ENCODE results near the gene MAPRE3. TPM values are rescaled to one million over a fixed set of nuclear protein-coding genes. Genes with fewer than 3 reads are reported as not detected.

Gene MAPRE3
- total RNA-seq, 4 donors from 2014 or later, result 16.6 to 26.4 (median 19.7) TPM

DNA sequence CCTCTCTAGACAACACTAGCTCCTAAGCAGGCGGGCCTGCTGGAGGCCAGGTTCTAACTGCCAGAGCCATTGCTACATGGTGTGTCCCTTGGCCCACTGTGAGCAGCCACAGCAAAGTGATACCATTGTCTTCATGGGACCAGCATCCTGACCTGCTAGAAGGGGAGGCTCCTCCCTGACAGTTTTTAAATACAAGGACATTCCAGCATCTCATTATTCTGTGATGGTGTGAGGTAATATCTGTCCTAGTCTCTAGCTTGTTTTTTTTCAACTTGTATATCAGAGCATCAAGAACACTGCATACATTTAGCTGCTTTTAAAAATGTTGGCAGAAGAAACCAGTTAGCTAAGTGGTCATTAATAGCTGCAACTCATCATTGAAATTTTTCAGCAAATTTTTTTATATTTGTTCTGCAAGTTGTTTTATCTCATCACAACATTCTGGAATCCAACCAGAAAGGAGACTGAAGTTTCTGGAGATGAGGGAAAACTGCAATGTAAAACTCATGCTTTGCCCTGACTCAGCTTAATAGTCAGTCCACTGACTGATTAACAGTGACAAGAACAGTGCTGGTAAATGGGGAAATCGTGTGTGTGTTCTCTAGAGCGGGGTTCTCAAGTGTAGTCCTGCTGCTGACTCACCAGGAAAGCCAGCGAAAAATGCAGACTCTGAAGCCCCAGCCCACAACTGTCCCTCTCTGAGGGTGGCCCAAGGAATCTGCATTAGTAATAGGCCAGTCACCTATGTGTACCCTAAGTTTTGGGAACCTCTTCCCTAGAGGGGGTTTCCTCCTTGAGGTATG is 17.8 kb downstream of the MAPRE3 start:
- Histone ChIP-seq H3K9me3 (no peaks in the 10 kb centered on the region), H3K4me3 (no peak overlapping the region), H3K27me3 (no peaks in the 10 kb centered on the region), H3K4me1 (no peaks in the 10 kb centered on the region), H3K36me3 (peaks cover 0 to 3% (median 0%) of the 10 kb centered on the region in 3 donors), H3K27ac (peak overlapping the region in 1 of 4 donors; percentile 4)
- DNase-seq (ENCODE audit: low spot score in 2 of 2), result no peak
- WGBS, 2 donors, result 65 to 75% methylated on average over 4 of the region's 4 CpGs
- TF ChIP-seq CTCF (IDR thresholded peaks at IDR 0.05) (no peak), EP300 (IDR thresholded peaks at IDR 0.05) (no peak), POLR2A (IDR thresholded peaks at IDR 0.05) (no peak)

- H3K4me1 ChIP-seq, result no peaks in the 10 kb centered on the region
- whole genome bisulfite sequencing, 2 donors, result 56 to 68% methylated on average over 8 of the region's 8 CpGs
- H3K27me3 ChIP-seq, result no peaks in the 10 kb centered on the region
- DNase-seq (ENCODE audit: low spot score in 2 of 2), result no peak
- no peaks in the 10 kb centered on the region for H3K9me3 ChIP-seq
- H3K4me3 ChIP-seq, result no peak overlapping the region
- no peak for TF ChIP-seq CTCF (IDR thresholded peaks at IDR 0.05)
- no peak for TF ChIP-seq POLR2A (IDR thresholded peaks at IDR 0.05)
- no peak for TF ChIP-seq EP300 (IDR thresholded peaks at IDR 0.05)
- H3K27ac ChIP-seq, result peak overlapping the region in 1 of 4 donors; percentile 8
- H3K36me3 ChIP-seq, result peaks cover 0 to 3% (median 0%) of the 10 kb centered on the region in 3 donors
Measured at GRCh38 chr2:26989156-26989555, 18.7 kb downstream of the MAPRE3 start.

- Histone ChIP-seq H3K36me3 (no peaks in the 10 kb centered on the region), H3K9me3 (no peaks in the 10 kb centered on the region), H3K27ac (no peak overlapping the region), H3K4me3 (no peak overlapping the region), H3K4me1 (no peaks in the 10 kb centered on the region), H3K27me3 (no peaks in the 10 kb centered on the region)
- 75 to 76% methylated on average over 5 of the region's 5 CpGs for WGBS, 2 donors
- no peak for TF ChIP-seq POLR2A (IDR thresholded peaks at IDR 0.05)
- no peak for TF ChIP-seq CTCF (IDR thresholded peaks at IDR 0.05)
- TF ChIP-seq EP300 (IDR thresholded peaks at IDR 0.05), result no peak
- DNase-seq (ENCODE audit: low spot score in 2 of 2), result no peak
Measured at GRCh38 chr2:26991717-26992116, 21.3 kb downstream of the MAPRE3 start.

DNA sequence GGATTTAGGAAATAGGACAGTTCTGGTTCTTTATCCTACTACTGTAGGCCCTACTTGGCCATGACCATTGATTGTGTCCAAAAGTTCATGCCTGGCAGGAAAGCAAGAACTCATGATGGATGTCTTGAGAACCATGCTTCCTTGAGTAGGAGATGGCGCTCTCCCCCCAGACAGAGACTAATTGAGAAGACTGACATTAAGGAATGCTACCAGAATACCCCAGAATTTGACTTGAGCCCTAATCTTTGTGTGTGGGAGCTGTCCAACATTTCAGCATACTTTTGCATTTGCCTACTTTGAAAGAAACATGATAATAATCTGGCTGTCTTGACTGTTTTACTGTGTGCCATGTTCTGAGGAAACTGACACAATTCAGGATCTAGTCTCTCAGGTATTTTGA is 23.3 kb downstream of the MAPRE3 start:
- Histone ChIP-seq H3K27me3 (no peaks in the 10 kb centered on the region), H3K4me1 (no peaks in the 10 kb centered on the region), H3K4me3 (no peak overlapping the region), H3K36me3 (no peaks in the 10 kb centered on the region), H3K27ac (no peak overlapping the region), H3K9me3 (no peaks in the 10 kb centered on the region)
- TF ChIP-seq CTCF (IDR thresholded peaks at IDR 0.05) (no peak), EP300 (IDR thresholded peaks at IDR 0.05) (no peak), POLR2A (IDR thresholded peaks at IDR 0.05) (no peak)
- 80% methylated on average over 1 of the region's 1 CpG for WGBS, 2 donors
- DNase-seq (ENCODE audit: low spot score in 2 of 2), result no peak

- H3K27me3 ChIP-seq, result no peaks in the 10 kb centered on the region
- H3K36me3 ChIP-seq, result no peaks in the 10 kb centered on the region
- no peak overlapping the region for H3K4me3 ChIP-seq
- 75 to 100% methylated on average over 1 of the region's 1 CpG for WGBS, 2 donors
- H3K9me3 ChIP-seq, result no peaks in the 10 kb centered on the region
- no peak overlapping the region for H3K27ac ChIP-seq
- no peaks in the 10 kb centered on the region for H3K4me1 ChIP-seq
- no peak for DNase-seq (ENCODE audit: low spot score in 2 of 2)
- no peak for TF ChIP-seq CTCF (IDR thresholded peaks at IDR 0.05)
- TF ChIP-seq EP300 (IDR thresholded peaks at IDR 0.05), result no peak
- TF ChIP-seq POLR2A (IDR thresholded peaks at IDR 0.05), result no peak
Measured at GRCh38 chr2:26994983-26995382, 24.5 kb downstream of the MAPRE3 start.
